Testis (tissue), 2 donors: ENCODE measurements around the gene FAM90A1.
"Not testable (repeated sequence)": the region's sequence is repeated elsewhere in the genome, so short reads cannot be mapped to it uniquely, and the experiment has no call there.

Source experiments
- CTCF ChIP-seq, 3 experiments: fragments of 450-650 bp in 2 of 3; fragments of 200-600 bp in 1 of 3; sonication (generic) in 1 of 3; IDR thresholded peaks; one replicate each; pipeline ENCODE4 v1.5.1; 2016 to 2019; ENCODE audit warnings: antibody characterized with exemption in 3 of 3, mild to moderate bottlenecking in 2 of 3, moderate library complexity in 1 of 3
- POLR2A ChIP-seq: fragments of 450-650 bp; IDR thresholded peaks from one replicate; pipeline ENCODE4 v1.6.1; 2017; ENCODE audit warnings: antibody characterized with exemption, mild to moderate bottlenecking, moderate library complexity

- not testable (repeated sequence) for TF ChIP-seq CTCF (IDR thresholded peaks at IDR 0.05); POLR2A
Measured at GRCh38 chr12:8233935-8234495, 6.6 kb upstream of the FAM90A1 start.
